Measurements from ENCODE around the gene PCCA. TPM values are rescaled to one million over a fixed set of nuclear protein-coding genes. Genes with fewer than 3 reads are reported as not detected.

The PCCA gene
- polyA plus RNA-seq, 1 experiment, result 22.6 TPM

- no peak for TF ChIP-seq CTCF (IDR thresholded peaks at IDR 0.05; ENCODE audit: low read depth, low read length)
- no peak for DNase-seq (ENCODE audit: low read depth, low spot score)
- Histone ChIP-seq H3K27me3 (ENCODE audit: control insufficient read depth, insufficient read depth, low read length) (no peaks in the 10 kb centered on the region), H3K27ac (ENCODE audit: low read depth, low read length) (no peak overlapping the region), H3K4me3 (ENCODE audit: low read depth, low read length) (no peak overlapping the region), H3K9me3 (ENCODE audit: control insufficient read depth, insufficient read depth, low read length) (no peaks in the 10 kb centered on the region)
- POLR2A ChIA-PET, result no interaction called here
- CTCF ChIA-PET, result no interaction called here
These were observed 344.6 kb downstream of the PCCA start for GRCh38 chr13:100433475-100433874.

GRCh38 chr13:100434010-100434763, 345.3 kb downstream of the PCCA start:
- H3K27me3 ChIP-seq (ENCODE audit: control insufficient read depth, insufficient read depth, low read length), result no peaks in the 10 kb centered on the region
- CTCF ChIA-PET, result no interaction called here
- DNase-seq (ENCODE audit: low read depth, low spot score), result no peak
- POLR2A ChIA-PET, result no interaction called here
- no peak overlapping the region for H3K4me3 ChIP-seq (ENCODE audit: low read depth, low read length)
- H3K27ac ChIP-seq (ENCODE audit: low read depth, low read length), result peak overlapping the region; percentile 55
- TF ChIP-seq CTCF (IDR thresholded peaks at IDR 0.05; ENCODE audit: low read depth, low read length), result no peak
- no peaks in the 10 kb centered on the region for H3K9me3 ChIP-seq (ENCODE audit: control insufficient read depth, insufficient read depth, low read length)

- POLR2A ChIA-PET, result no interaction called here
- no peak overlapping the region for H3K27ac ChIP-seq (ENCODE audit: low read depth, low read length)
- no peaks in the 10 kb centered on the region for H3K9me3 ChIP-seq (ENCODE audit: control insufficient read depth, insufficient read depth, low read length)
- H3K27me3 ChIP-seq (ENCODE audit: control insufficient read depth, insufficient read depth, low read length), result no peaks in the 10 kb centered on the region
- no peak for DNase-seq (ENCODE audit: low read depth, low spot score)
- no peak for TF ChIP-seq CTCF (IDR thresholded peaks at IDR 0.05; ENCODE audit: low read depth, low read length)
- CTCF ChIA-PET, result no interaction called here
- H3K4me3 ChIP-seq (ENCODE audit: low read depth, low read length), result no peak overlapping the region
These were observed 347.2 kb downstream of the PCCA start for GRCh38 chr13:100436099-100436498.

DNA sequence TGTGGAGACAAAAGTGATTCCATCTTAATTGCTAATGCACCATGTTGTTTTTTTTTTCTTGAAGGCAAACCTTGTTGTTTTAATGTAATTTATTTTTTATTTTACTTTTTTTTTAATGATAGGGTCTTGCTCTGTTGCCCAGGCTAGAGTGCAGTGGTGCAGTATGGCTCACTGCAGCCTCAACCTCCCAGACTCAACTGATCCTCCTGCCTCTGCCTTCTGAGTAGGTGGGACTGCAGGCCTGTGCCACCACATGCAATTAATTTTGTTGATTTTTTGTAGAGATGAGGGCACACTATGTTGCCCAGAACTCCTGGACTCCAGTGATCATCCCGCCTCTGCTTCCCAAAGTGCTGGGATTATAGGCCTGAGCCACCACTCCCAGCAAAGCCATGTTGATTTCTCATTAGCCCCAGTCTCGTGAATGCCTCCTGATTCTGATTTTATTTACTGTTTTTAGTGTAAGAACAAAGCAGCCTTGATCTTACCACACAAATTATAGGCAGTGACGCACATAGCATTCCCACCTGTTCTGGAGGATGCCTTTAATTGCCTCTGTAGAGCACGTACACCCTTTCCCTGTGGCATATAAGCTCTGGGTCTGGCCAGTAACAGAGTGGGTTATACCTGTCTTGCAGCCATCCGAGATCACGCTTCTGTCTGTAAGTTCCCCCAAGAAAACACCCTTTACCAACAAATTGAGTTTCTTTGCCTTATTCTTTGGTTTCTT, 349.3 kb downstream of the PCCA start:
- TF ChIP-seq CTCF (IDR thresholded peaks at IDR 0.05; ENCODE audit: low read depth, low read length), result no peak
- H3K27me3 ChIP-seq (ENCODE audit: control insufficient read depth, insufficient read depth, low read length), result no peaks in the 10 kb centered on the region
- H3K27ac ChIP-seq (ENCODE audit: low read depth, low read length), result no peak overlapping the region
- CTCF ChIA-PET, result no interaction called here
- no peaks in the 10 kb centered on the region for H3K9me3 ChIP-seq (ENCODE audit: control insufficient read depth, insufficient read depth, low read length)
- DNase-seq (ENCODE audit: low read depth, low spot score), result no peak
- H3K4me3 ChIP-seq (ENCODE audit: low read depth, low read length), result no peak overlapping the region
- POLR2A ChIA-PET, result no interaction called here

DNA sequence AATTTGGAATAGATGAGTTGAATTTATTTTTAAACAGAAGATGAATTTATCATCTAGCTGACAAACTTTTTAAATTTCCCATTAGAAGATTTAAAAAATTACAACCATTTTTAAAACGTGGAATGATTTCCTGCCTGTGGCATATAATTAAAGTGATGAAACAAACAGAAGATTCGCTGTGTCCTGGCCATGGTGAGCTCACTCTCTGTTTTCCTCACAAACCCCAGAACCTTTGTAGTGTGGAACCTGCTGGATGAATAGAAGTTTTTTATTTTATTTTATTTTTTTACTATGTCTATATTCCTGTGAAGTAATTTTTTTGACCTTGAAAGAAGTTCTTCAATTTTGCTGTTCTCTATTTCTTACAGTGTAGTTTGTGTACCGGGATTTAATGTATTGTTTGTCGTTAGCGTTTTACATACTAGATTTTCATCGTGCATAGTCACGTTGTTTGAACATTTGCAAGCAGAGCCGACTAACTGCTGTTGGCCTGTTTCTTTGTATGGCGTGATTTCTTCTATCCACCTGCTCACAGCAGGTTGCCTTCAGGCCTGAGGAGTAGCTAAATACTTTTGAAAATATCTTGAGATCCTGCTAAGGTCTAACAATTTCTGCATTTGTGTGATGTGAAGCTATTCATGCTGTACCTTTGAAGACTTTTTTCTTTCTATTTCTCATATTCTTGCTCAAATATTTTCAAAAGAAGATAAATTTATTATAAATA, 350.5 kb downstream of the PCCA start:
- POLR2A ChIA-PET, result no interaction called here

More for the DNA sequence above, 350.5 kb downstream of the PCCA start:
- CTCF ChIA-PET, result no interaction called here
- H3K27me3 ChIP-seq (ENCODE audit: control insufficient read depth, insufficient read depth, low read length), result no peaks in the 10 kb centered on the region
- H3K9me3 ChIP-seq (ENCODE audit: control insufficient read depth, insufficient read depth, low read length), result no peaks in the 10 kb centered on the region
- DNase-seq (ENCODE audit: low read depth, low spot score), result no peak
- H3K4me3 ChIP-seq (ENCODE audit: low read depth, low read length), result no peak overlapping the region
- H3K27ac ChIP-seq (ENCODE audit: low read depth, low read length), result no peak overlapping the region
- TF ChIP-seq CTCF (IDR thresholded peaks at IDR 0.05; ENCODE audit: low read depth, low read length), result no peak

All from AG04450 (cell line).